ENCODE measurements around the gene NLRP8. TPM values are rescaled to one million over a fixed set of nuclear protein-coding genes. Genes with fewer than 3 reads are reported as not detected.

NLRP8 gene
- total RNA-seq, 1 donor from 2014 or later: not detected

DNA sequence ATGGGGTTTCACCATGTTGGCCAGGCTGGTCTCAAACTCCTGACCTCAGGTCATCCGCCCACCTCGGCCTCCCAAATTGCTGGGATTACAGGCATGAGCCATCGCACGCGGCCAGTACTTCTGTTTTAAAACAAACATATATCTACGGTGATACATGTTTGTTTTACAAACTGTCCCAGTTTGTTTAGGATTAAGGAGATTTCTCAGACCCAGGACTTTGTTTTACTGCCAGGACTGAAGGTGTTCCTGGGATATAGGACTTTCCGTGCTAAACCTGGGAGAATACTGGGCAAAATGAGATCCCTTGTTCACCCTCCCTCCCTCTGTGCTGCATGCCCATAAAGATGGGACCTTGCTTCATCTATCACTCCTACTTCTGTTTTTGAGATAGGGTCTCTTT lies 8.8 kb downstream of the NLRP8 start:
- Mint-ChIP-seq H3K4me3 (no peak overlapping the region), H3K36me3 (no peaks in the 10 kb centered on the region), H3K4me1 (ENCODE audit: unreplicated experiment) (no peaks in the 10 kb centered on the region), H3K27ac (no peak overlapping the region), H3K27me3 (no peaks in the 10 kb centered on the region), H3K9me3 (no peaks in the 10 kb centered on the region)
- no peak for TF ChIP-seq CTCF (conservative IDR thresholded peaks at IDR 0.05)
- no peak for DNase-seq (ENCODE audit: extremely low spot score, unreplicated experiment)

GRCh38 chr19:55958356-55958755 lies 10.7 kb downstream of the NLRP8 start:
- no peaks in the 10 kb centered on the region for H3K4me1 Mint-ChIP-seq (ENCODE audit: unreplicated experiment)
- no peaks in the 10 kb centered on the region for H3K27me3 Mint-ChIP-seq
- no peak overlapping the region for H3K27ac Mint-ChIP-seq
- no peak for DNase-seq (ENCODE audit: extremely low spot score, unreplicated experiment)
- H3K4me3 Mint-ChIP-seq: no peak overlapping the region
- TF ChIP-seq CTCF (conservative IDR thresholded peaks at IDR 0.05): no peak
- H3K36me3 Mint-ChIP-seq: no peaks in the 10 kb centered on the region
- H3K9me3 Mint-ChIP-seq: no peaks in the 10 kb centered on the region

DNA sequence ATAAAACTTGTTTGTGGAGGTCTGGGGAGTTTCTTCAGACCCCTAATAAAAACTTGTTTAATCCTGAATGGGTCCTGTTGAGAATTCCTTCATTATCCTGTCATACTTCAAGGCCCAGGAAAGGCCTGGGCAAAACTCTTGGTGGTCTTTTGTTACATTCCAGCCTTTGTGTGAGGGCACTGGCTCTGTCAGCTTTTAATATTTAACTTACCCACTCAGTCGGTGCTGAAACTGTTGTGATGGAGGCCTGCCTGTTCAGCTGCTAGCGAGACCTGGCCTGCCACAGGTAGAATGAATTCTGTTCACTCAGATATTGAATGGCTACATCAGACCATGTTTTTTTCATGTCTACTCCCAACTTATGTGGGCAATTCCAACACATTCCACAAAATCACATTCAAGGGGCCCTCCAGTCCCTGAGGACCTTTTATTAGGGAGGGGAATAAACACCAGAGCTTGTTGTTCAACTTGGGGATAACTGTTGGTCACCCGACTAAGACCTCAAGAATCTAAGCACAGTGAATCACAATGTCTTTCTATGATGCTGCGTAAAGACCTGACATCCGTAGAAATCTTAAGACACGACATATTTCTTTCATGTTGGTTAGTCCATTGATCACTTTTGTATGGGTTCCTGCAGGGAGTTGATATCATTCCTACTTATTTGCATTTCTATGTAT lies 12.5 kb downstream of the NLRP8 start:
- TF ChIP-seq CTCF (conservative IDR thresholded peaks at IDR 0.05): no peak
- Mint-ChIP-seq H3K36me3 (no peaks in the 10 kb centered on the region), H3K9me3 (no peaks in the 10 kb centered on the region)

DNA sequence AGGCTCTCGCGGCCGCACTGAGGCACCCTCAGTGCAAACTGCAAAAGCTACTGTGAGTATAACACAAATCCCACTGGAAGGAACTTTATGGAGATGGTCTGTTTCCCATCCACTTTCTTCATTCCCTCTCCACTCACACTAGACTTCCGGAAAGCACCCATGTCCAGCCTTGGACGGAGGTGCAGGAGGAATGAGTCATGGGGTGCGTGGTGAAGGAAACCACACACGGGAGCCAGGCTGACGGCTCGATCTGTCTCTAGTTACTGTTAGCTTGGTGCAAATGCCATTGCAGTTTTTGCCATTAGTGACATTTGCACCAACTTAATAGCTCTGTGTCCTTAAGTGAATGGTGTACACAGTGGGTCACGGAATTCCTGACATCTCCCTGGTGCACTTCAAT lies 14.6 kb downstream of the NLRP8 start:
- no peaks in the 10 kb centered on the region for H3K4me1 Mint-ChIP-seq (ENCODE audit: unreplicated experiment)
- DNase-seq (ENCODE audit: extremely low spot score, unreplicated experiment): no peak
- no peak for TF ChIP-seq CTCF (conservative IDR thresholded peaks at IDR 0.05)
- no peak overlapping the region for H3K27ac Mint-ChIP-seq
- H3K27me3 Mint-ChIP-seq: no peaks in the 10 kb centered on the region
- H3K4me3 Mint-ChIP-seq: no peak overlapping the region
- no peaks in the 10 kb centered on the region for H3K36me3 Mint-ChIP-seq
- H3K9me3 Mint-ChIP-seq: peaks cover 8% of the 10 kb centered on the region

More for the DNA sequence above, 12.5 kb downstream of the NLRP8 start:
- no peaks in the 10 kb centered on the region for H3K4me1 Mint-ChIP-seq (ENCODE audit: unreplicated experiment)
- no peak for DNase-seq (ENCODE audit: extremely low spot score, unreplicated experiment)
- no peak overlapping the region for H3K27ac Mint-ChIP-seq
- no peak overlapping the region for H3K4me3 Mint-ChIP-seq
- H3K27me3 Mint-ChIP-seq: no peaks in the 10 kb centered on the region

- Mint-ChIP-seq H3K27me3 (no peaks in the 10 kb centered on the region), H3K9me3 (peaks cover 11% of the 10 kb centered on the region), H3K4me1 (ENCODE audit: unreplicated experiment) (no peaks in the 10 kb centered on the region), H3K4me3 (no peak overlapping the region), H3K27ac (no peak overlapping the region), H3K36me3 (no peaks in the 10 kb centered on the region)
- TF ChIP-seq CTCF (conservative IDR thresholded peaks at IDR 0.05): no peak
- DNase-seq (ENCODE audit: extremely low spot score, unreplicated experiment): no peak
Observed at GRCh38 chr19:55973982-55974381, 26.4 kb downstream of the NLRP8 start.
